A549 (cell line): Measurements from ENCODE around the gene SWAP70.

Experiments used
- CEBPB ChIP-seq, 2 experiments: fragments of >200 bp in 1 of 2; sonication (Bioruptor Twin) in 1 of 2; formaldehyde crosslinking in 1 of 2; IDR thresholded peaks; 2 replicates each; pipeline ENCODE4 v1.6.1; 2012 to 2016
- HDAC2 ChIP-seq: fragments of 200-600 bp; sonication (generic); IDR thresholded peaks from 2 replicates; pipeline ENCODE4 v1.6.1; 2016
- KDM1A ChIP-seq: fragments of 200-600 bp; sonication (generic); IDR thresholded peaks from 2 replicates; pipeline ENCODE4 v1.6.1; 2016; ENCODE audit warnings: low read depth, mild to moderate bottlenecking
- MYC ChIP-seq: IDR thresholded peaks from 2 replicates; pipeline ENCODE4 v1.6.1; 2012; ENCODE audit warnings: mild to moderate bottlenecking, inconsistent platforms, low read length, improper control_type of control experiment, borderline replicate concordance
- NFE2L2 ChIP-seq: fragments of 150-350 bp; conservative IDR thresholded peaks from 2 replicates; pipeline ENCODE4 v1.6.1; 2014; ENCODE audit warnings: low read length
- NR3C1 ChIP-seq: fragments of >200 bp; sonication (Bioruptor Twin); formaldehyde crosslinking; IDR thresholded peaks from 3 replicates; pipeline ENCODE4 v1.6.1; 2017
- POLR2A ChIP-seq: IDR thresholded peaks from 2 replicates; pipeline ENCODE4 v1.6.1; 2012; ENCODE audit warnings: mild to moderate bottlenecking, low read length
- RNF2 ChIP-seq: fragments of 200-600 bp; sonication (generic); IDR thresholded peaks from 2 replicates; pipeline ENCODE4 v1.6.1; 2016; ENCODE audit warnings: low read depth, mild to moderate bottlenecking, antibody characterized with exemption, moderate library complexity, borderline replicate concordance
- TP53 ChIP-seq: fragments of 250-450 bp; sonication (Bioruptor Pico); IDR thresholded peaks from 2 replicates; pipeline ENCODE4 v1.5.0; 2021; ENCODE audit warnings: mild to moderate bottlenecking, moderate library complexity
- TF ChIP-seq, protein P1 (sequence below): IDR thresholded peaks from 2 replicates; pipeline ENCODE4 v1.6.1; 2012
- TF ChIP-seq, protein P2 (sequence below): fragments of >200 bp; sonication (Bioruptor Twin); formaldehyde crosslinking; IDR thresholded peaks from 3 replicates; pipeline ENCODE4 v1.5.1; 2016
- TF ChIP-seq, protein P3 (sequence below): fragments of 450-650 bp; IDR thresholded peaks from 2 replicates; pipeline ENCODE4 v1.6.1; 2014; ENCODE audit warnings: antibody characterized with exemption

DNA sequence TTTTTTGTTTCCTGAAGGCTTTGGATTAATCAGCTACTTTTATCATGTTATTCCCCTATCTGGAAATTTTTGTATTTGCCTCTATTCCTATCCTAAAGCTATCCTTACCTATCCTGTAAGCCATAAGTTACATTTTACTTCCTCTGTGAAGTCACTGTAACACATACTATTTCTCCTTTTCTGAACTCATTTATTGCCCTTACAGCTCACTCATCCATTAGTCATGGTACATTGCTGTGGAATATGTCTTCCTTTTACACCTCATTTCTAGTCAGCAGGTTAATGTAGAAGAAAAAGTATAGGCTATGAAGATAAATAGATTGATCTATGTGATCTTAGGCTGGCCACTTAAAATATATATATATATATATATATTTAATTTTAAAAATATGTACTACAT is 28.0 kb downstream of the SWAP70 start:
- TF ChIP-seq POLR2A (no peak), HDAC2 (no peak), MYC (no peak), RNF2 (no peak), CEBPB (IDR thresholded peaks at IDR 0.05) (no peak), NFE2L2 (no peak), TP53 (no peak), NR3C1 (no peak), KDM1A (no peak)
- TF ChIP-seq, protein P1, sequence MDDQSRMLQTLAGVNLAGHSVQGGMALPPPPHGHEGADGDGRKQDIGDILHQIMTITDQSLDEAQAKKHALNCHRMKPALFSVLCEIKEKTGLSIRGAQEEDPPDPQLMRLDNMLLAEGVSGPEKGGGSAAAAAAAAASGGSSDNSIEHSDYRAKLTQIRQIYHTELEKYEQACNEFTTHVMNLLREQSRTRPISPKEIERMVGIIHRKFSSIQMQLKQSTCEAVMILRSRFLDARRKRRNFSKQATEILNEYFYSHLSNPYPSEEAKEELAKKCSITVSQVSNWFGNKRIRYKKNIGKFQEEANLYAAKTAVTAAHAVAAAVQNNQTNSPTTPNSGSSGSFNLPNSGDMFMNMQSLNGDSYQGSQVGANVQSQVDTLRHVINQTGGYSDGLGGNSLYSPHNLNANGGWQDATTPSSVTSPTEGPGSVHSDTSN: no peak
- TF ChIP-seq, protein P2, sequence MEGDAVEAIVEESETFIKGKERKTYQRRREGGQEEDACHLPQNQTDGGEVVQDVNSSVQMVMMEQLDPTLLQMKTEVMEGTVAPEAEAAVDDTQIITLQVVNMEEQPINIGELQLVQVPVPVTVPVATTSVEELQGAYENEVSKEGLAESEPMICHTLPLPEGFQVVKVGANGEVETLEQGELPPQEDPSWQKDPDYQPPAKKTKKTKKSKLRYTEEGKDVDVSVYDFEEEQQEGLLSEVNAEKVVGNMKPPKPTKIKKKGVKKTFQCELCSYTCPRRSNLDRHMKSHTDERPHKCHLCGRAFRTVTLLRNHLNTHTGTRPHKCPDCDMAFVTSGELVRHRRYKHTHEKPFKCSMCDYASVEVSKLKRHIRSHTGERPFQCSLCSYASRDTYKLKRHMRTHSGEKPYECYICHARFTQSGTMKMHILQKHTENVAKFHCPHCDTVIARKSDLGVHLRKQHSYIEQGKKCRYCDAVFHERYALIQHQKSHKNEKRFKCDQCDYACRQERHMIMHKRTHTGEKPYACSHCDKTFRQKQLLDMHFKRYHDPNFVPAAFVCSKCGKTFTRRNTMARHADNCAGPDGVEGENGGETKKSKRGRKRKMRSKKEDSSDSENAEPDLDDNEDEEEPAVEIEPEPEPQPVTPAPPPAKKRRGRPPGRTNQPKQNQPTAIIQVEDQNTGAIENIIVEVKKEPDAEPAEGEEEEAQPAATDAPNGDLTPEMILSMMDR: no peak
- TF ChIP-seq, protein P3, sequence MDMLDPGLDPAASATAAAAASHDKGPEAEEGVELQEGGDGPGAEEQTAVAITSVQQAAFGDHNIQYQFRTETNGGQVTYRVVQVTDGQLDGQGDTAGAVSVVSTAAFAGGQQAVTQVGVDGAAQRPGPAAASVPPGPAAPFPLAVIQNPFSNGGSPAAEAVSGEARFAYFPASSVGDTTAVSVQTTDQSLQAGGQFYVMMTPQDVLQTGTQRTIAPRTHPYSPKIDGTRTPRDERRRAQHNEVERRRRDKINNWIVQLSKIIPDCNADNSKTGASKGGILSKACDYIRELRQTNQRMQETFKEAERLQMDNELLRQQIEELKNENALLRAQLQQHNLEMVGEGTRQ: no peak
